IPS DF 4.7 (cell line): ENCODE data around the gene PARD3.
"Not testable (repeated sequence)": the region's sequence is repeated elsewhere in the genome, so short reads cannot be mapped to it uniquely, and the experiment has no call there.

Experiments used
- DNase-seq: peaks from one replicate; pipeline ENCODE4 v3.0.0-alpha.2; 2013; ENCODE audit warnings: low spot score; ENCODE audit errors: extremely low read depth

Gene PARD3

GRCh38 chr10:34768261-34768971, 46.7 kb downstream of the PARD3 start:
- no peak for DNase-seq

DNA sequence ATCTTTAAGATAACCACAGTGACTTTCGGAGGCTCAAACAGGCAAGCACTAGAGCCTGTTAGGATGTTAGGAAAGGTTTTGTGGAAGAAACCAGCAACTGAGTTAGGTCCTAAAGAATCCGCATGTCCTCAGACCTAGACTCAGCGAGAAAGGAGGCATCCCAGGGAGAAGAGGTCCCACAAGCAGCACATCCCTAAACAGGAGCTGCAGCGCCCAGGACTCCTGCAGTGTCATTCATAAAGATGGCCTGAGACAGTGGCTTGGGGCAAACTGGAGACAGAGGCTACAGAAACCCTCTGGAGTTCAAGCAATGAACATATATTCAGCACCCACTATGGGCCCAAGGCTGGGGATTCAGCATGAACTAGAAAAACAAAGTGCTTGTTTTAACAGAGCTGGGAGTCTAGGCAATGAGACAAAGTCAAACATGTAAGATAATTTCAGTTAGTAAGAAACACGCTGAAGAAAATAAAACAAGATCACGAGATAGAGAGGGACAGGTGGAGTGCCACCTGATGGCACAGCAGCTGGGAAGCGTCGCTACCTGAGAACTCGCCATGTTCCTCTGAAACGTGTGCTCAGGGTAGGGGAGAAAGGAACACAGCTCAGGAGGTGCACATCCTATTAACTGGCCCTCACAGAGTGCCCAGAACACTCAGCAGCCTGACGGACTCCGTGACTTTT, 48.1 kb downstream of the PARD3 start:
- DNase-seq, result no peak

- no peak for DNase-seq
Observed at GRCh38 chr10:34766266-34766600, 48.9 kb downstream of the PARD3 start.

GRCh38 chr10:34764472-34764946, 50.6 kb downstream of the PARD3 start:
- DNase-seq, result no peak

- DNase-seq, result no peak
Observed at GRCh38 chr10:34762603-34763299, 52.3 kb downstream of the PARD3 start.

GRCh38 chr10:34762156-34762555, 52.9 kb downstream of the PARD3 start:
- DNase-seq, result no peak

DNA sequence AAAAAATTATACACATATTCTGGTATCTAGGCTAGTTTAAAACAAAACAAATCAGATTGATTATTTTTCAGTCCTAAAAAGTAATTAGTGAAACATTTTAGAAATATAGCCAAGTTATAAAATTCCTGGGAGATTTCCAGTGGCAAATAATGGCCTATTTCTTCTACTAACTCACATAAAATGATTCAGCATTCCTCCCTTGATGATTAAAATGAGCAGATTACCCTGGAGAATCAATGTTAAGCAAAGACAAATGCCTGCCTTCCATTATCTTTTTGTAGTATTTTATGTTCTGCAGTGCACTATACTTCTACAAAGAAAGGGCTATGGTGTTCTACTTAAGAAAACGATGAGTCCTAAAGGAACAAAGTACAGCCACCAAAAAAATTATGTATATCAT, 53.6 kb downstream of the PARD3 start:
- no peak for DNase-seq

- no peak for DNase-seq
Observed at GRCh38 chr10:34760606-34761005, 54.5 kb downstream of the PARD3 start.

GRCh38 chr10:34759837-34760215, 55.3 kb downstream of the PARD3 start:
- DNase-seq, result no peak

- no peak for DNase-seq
Observed at GRCh38 chr10:34759161-34759836, 55.8 kb downstream of the PARD3 start.

GRCh38 chr10:34758447-34758996, 56.6 kb downstream of the PARD3 start:
- no peak for DNase-seq

DNA sequence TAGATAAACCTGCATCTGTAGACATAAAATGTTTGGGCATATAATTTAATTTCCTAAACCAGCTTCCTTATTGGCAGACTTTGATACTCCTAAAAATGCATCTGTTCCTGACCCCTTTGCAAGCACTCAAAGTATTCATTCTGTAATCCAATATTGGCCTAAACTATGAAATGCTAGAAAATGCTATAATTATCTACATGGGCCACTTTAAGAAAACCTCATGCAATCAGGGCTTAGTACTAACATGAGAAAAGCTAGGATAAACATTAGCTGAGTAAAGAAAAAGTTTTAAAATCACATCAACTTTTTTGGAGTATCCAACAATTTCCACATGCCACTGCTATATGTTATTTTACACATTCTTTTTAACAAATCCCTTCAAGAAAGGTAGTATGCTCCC, 57.2 kb downstream of the PARD3 start:
- no peak for DNase-seq

DNA sequence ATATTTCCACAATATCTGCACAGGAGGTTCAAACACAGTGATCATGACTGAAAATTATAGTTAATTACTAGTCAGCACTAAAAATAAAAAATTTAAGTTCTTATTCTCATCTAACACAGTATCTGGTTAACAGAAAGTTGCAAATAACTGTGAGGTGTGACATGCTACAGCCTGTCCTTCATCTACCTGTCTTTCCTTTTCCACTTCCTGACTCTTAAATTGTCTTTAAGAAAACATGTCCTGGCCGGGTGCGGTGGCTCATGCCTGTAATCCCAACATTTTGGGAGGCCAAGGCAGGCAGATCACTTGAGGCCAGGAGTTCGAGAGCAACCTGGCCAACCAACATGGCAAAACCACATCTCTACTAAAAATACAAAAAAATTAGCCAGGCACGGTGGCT, 57.9 kb downstream of the PARD3 start:
- not testable (repeated sequence) for DNase-seq

- DNase-seq, result no peak
Observed at GRCh38 chr10:34756584-34756983, 58.5 kb downstream of the PARD3 start.

DNA sequence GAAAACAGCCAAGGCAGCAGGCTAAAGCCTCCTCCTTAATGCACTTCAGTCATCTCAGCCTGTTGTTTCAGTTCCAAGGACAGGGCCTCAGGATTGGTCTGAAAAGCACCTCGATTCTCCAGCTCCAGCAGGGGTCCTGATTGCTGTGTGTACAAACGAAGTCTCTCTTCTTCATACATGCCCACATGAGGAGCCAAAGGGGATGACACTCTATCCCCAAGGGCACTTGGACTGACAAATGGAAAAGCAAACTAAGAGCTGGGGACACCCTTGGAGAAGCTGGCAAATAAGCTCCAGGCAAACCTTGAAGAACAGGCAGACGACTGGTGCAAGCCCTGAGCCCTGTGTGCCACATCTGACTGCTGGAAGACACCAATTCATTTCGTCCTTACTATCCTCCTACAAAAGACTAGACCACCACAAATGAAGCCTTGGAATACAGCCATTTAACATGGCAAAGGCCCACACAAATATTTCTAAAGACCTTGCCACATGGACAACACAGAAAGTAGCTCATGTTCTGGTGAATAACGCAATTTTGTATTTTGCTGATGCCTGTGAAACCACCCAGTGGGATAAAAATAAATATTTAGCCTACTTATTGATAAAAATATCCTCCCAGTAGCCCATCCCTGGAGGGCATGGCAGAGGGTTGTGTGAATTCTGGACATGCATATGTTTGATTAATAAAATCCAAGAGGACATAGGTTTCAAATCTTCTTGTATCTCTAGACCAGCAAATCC, 61.9 kb downstream of the PARD3 start:
- no peak for DNase-seq

DNA sequence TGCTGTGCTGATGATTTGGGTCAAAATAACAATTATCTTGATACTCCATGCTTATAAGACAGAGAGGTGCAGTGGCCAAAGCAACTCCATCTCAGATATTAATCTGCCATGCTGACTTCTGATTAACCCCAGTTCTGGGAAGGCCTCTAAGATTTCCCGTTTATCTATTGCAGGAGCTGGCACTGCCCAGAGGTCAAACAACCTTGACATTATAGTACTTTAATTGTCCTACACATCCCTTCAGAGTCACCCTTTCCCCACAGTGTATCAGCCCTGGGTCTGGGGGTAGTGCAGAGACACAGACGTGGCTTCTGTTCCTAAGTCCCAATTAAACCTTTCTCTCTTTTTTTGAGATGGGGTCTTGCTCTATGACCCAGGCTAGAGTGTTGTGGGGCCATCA, 63.8 kb downstream of the PARD3 start:
- DNase-seq, result no peak

DNA sequence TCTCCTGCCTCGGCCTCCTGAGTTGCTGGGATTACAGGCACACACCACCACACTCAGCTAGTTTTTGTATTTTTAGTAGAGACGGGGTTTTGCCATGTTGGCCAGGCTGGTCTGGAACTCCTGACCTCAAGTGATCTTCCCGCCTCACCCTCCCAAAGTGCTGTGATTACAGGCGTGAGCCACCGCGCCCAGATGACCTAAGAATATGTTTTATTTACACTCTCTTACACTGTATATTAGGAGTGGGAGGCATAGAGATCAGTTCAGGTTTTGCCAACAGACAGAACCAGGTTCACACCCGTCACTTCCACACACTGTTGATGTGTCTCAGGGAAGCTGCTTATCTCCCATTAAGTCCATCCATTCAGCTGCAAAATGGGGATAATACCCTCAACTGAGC, 64.3 kb downstream of the PARD3 start:
- not testable (repeated sequence) for DNase-seq

GRCh38 chr10:34748767-34749166, 66.3 kb downstream of the PARD3 start:
- no peak for DNase-seq

GRCh38 chr10:34748357-34748756, 66.7 kb downstream of the PARD3 start:
- DNase-seq, result no peak

DNA sequence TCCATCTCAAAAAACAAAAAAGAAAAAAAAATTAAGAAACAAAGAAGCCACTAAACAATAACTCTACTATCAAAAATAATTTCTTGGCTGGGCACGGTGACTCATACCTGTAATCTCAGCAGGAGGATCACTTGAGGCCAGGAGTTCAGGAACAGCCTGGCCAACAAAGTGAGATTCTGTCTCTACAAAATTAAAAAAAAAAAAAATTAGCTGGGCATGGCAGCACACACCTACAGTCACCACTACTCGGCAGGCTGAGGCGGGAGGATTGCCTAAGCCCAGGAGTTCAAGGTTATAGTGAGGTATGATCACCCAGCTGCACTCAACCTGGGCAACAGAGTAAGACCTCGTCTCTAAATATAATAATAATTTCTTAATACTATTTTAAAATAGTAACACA, 69.0 kb downstream of the PARD3 start:
- no peak for DNase-seq

DNA sequence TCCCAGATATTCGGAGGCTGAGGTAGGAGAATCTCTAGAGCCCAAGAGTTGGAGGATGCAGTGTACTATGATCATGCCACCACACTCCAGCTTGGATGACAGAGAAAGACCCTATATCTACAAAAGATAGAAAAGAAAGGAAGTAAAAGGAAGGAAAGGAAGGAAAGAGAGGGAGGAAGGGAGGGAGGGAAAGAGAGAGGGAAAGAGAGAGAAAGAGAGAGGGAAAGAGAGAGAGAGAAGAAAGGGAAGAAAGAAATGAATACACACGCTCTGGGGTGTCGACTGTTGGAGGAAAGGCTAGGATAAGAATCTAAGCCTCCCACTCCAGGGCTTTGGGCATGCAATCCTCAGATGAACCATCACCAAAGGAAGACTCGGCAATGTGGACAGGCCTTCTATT, 69.9 kb downstream of the PARD3 start:
- no peak for DNase-seq
